ENCODE measurements around the gene PAGE4.

The PAGE4 gene

DNA sequence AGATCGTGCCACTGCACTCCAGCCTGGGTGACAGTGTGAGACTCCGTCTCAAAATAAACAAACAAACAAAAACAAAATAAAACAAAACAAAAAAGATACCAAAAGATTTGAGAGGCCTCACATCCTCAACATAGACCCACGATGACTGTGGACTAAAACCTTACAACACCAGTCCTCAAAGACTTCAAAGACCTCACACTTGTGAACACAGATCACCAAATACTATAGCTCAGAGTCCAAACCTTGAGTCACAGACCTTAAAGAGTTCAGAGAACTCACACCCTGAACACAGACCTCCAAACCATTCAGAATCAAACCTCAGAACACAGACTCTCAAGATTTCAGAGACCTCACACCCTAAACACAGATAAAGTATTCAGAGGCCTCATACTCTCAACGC lies 12.7 kb upstream of the PAGE4 start:
- no peak overlapping the region for H3K27ac ChIP-seq
- no peak overlapping the region for H3K4me3 ChIP-seq
- TF ChIP-seq, protein P1, sequence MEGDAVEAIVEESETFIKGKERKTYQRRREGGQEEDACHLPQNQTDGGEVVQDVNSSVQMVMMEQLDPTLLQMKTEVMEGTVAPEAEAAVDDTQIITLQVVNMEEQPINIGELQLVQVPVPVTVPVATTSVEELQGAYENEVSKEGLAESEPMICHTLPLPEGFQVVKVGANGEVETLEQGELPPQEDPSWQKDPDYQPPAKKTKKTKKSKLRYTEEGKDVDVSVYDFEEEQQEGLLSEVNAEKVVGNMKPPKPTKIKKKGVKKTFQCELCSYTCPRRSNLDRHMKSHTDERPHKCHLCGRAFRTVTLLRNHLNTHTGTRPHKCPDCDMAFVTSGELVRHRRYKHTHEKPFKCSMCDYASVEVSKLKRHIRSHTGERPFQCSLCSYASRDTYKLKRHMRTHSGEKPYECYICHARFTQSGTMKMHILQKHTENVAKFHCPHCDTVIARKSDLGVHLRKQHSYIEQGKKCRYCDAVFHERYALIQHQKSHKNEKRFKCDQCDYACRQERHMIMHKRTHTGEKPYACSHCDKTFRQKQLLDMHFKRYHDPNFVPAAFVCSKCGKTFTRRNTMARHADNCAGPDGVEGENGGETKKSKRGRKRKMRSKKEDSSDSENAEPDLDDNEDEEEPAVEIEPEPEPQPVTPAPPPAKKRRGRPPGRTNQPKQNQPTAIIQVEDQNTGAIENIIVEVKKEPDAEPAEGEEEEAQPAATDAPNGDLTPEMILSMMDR (IDR thresholded peaks at IDR 0.05): no peak
- no peak for DNase-seq (ENCODE audit: low spot score)

DNA sequence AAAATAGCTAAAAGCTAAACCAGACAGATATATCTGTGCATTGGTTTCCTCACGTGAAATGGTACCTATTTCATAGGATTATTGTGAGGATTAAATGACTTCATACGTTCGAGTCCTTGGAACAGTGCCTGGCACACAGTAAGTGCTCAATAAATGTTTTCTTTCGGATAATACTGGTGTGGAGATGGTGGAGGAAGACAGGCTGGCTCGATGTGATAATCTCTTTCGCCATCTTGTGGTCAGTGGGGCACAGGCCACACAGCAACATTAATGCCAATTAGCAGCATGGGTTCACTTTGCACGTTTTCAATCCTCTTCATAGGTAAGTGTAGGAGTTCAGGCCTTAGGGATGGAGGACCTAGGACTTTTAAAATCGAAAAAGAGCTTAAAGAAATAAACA lies 9.3 kb downstream of the PAGE4 start:
- no peak for DNase-seq (ENCODE audit: low spot score)
- TF ChIP-seq, protein P1 (IDR thresholded peaks at IDR 0.05): no peak
- H3K27ac ChIP-seq: no peak overlapping the region
- H3K4me3 ChIP-seq: no peak overlapping the region

DNA sequence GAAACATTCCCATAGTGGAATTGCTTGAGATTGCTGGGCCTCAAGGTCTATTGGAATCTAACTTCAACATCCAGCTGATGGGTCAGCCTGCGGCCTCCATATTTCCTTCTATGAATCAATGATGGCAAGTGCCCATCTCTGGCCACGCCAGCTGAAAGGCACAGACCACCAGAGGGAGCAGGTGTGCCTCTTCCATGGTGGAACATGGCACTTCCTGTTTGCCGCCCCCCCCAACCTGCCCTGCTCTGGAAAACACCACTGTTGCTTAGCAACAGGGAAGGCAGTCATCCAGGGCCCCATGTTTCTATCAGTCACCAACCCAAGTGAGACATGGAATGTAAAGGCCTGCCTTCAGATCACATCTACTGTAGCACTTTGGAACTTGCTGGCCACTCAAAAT lies 11.6 kb downstream of the PAGE4 start:
- TF ChIP-seq, protein P1 (IDR thresholded peaks at IDR 0.05): no peak
- Histone ChIP-seq H3K4me3 (no peak overlapping the region), H3K27ac (no peak overlapping the region)
- DNase-seq (ENCODE audit: low spot score): no peak

DNA sequence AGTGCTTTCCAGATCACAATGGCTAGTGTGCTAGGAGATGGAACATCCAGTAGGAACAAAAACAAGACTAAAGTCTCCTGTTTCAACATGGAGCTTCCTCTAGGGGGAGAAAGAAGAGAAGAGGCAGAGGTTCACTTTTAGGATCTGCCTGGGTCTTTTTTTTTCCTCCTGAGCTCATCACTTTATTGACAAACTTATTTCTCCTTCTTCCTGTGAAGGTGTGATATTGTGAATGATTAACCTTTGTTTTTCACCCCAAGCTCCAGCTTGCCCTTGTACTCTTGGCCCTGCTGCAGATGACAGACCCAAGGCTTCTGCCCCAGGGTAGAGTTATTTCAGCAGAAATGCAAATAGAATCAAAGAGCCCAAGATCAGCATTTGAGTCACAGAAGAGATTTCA lies 13.5 kb downstream of the PAGE4 start:
- TF ChIP-seq, protein P1 (IDR thresholded peaks at IDR 0.05): no peak
- DNase-seq (ENCODE audit: low spot score): no peak
- no peak overlapping the region for H3K27ac ChIP-seq
- no peak overlapping the region for H3K4me3 ChIP-seq

DNA sequence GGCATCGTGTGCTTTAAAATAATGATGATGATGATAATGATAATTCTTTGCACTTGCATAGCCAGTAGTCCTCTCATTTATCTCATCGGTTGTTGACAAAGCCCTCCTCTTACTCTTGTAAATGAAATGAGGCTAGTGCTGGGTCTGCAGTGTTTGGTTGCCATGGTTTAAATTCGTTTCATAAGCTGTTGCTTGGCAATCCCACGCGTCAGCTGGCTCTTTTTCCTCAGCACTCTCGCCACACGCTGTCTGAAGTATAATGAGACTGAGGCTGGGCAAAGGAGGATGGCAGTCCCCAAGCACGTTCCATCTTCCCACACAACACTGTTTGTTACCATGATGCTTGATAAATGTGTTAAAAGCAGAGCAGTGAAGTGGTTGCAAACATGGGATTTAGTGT lies 15.5 kb downstream of the PAGE4 start:
- TF ChIP-seq, protein P1 (IDR thresholded peaks at IDR 0.05): no peak
- Histone ChIP-seq H3K27ac (no peak overlapping the region), H3K4me3 (no peak overlapping the region)
- no peak for DNase-seq (ENCODE audit: low spot score)

DNA sequence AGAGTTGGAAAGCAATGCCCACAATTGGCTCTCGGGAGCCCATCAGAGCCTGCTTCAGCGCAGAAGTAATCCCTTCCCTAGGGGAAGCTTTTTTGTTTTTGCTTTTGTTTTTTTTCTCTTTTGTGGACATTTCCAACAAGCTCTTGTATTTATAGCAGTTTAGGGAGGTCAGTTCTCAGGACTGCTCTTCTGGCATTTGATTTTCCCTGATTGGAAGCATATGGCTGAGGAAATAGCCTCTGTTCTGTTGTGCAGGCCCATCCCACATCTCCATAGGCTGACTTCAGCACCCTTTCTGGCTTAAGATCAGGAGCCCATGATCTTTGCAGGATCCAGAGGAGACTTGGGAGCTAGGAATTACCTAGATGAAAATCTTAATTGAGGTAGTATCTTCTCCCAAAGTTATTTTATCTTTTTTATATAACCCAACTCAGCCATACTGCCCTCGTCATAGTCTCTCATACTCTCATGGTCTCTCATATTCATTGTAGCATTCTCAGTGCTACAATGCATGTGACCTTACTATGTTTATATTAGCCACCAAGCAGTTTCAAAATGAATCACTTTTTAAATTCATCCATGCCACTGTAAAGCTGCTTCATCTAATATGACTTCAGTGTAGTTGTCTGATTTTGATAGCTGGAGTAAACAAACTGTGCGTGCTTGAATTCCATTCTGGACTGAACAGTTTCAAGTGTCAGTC lies 16.7 kb downstream of the PAGE4 start:
- TF ChIP-seq, protein P1 (IDR thresholded peaks at IDR 0.05): no peak
- no peak for DNase-seq (ENCODE audit: low spot score)

DNA sequence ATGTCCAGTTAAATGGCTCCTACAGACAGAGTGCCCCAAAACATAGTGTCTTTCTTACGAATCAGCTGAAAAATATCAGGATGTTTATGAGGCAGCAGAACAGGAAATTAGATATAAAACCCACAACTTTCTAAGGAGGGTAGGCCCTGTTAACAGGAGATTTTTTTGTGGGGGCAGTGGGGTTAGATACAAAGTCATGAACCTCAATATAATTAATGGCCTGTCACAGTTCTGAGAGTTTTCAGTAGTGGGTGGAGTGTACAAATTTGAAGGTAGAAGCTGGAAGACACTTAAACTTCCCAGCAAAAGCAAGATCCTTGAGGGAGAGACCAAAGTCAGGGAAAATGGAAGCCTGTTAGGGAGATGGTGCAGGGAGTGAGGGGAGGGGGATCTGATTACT lies 17.4 kb downstream of the PAGE4 start:
- H3K4me3 ChIP-seq: no peak overlapping the region
- H3K27ac ChIP-seq: no peak overlapping the region
- DNase-seq (ENCODE audit: low spot score): no peak
- TF ChIP-seq, protein P1 (IDR thresholded peaks at IDR 0.05): no peak

More for the DNA sequence above, 16.7 kb downstream of the PAGE4 start:
- no peak overlapping the region for H3K27ac ChIP-seq
- no peak overlapping the region for H3K4me3 ChIP-seq
